AG04450 (cell line): ENCODE measurements around the gene GDF7. TPM values are rescaled to one million over a fixed set of nuclear protein-coding genes. Genes with fewer than 3 reads are reported as not detected.

Experiments used
- CTCF ChIA-PET: fragments of 300-600, 350-600 bp; formaldehyde crosslinking; extraction: SDS; loops from one replicate; lab custom pipeline; 2022; ENCODE audit warnings: antibody characterized with exemption, inconsistent platforms; lab: Charles Lee
- POLR2A ChIA-PET: fragments of 350-600 bp; formaldehyde crosslinking; extraction: SDS; loops from one replicate; lab custom pipeline; 2021; ENCODE audit warnings: antibody characterized with exemption, inconsistent platforms; lab: Yijun Ruan, JAX
- DNase-seq: peaks from one replicate; pipeline ENCODE4 v3.0.0-alpha.2; 2011; ENCODE audit warnings: low read depth, low spot score
- H3K27ac ChIP-seq: one replicate; pipeline ENCODE4 v1.5.1; 2012; ENCODE audit warnings: low read depth, low read length, control low read depth
- H3K27me3 ChIP-seq: one replicate; pipeline ENCODE4 v1.6.0; 2012; ENCODE audit warnings: low read length; ENCODE audit not compliant: control insufficient read depth, insufficient read depth
- H3K4me3 ChIP-seq: 2 replicates; pipeline ENCODE4 v1.5.1; 2011; ENCODE audit warnings: mild to moderate bottlenecking, low read depth, low read length, control low read depth
- H3K9me3 ChIP-seq: 2 replicates; pipeline ENCODE4 v1.5.1; 2012; ENCODE audit warnings: low read length; ENCODE audit not compliant: control insufficient read depth, insufficient read depth
- CTCF ChIP-seq: IDR thresholded peaks from 2 replicates; pipeline ENCODE4 v1.5.1; 2011; ENCODE audit warnings: low read depth, low read length, control low read depth, inconsistent platforms
- polyA plus RNA-seq: library from polyadenylated mRNA; depleted of rRNA; stranded (reverse); fragments of >200 nt; gene quantifications from 2 replicates; pipeline ENCODE4 v1.2.3, GENCODE V29; 2011

The GDF7 gene
- polyA plus RNA-seq, 1 experiment: 0.01 TPM

DNA sequence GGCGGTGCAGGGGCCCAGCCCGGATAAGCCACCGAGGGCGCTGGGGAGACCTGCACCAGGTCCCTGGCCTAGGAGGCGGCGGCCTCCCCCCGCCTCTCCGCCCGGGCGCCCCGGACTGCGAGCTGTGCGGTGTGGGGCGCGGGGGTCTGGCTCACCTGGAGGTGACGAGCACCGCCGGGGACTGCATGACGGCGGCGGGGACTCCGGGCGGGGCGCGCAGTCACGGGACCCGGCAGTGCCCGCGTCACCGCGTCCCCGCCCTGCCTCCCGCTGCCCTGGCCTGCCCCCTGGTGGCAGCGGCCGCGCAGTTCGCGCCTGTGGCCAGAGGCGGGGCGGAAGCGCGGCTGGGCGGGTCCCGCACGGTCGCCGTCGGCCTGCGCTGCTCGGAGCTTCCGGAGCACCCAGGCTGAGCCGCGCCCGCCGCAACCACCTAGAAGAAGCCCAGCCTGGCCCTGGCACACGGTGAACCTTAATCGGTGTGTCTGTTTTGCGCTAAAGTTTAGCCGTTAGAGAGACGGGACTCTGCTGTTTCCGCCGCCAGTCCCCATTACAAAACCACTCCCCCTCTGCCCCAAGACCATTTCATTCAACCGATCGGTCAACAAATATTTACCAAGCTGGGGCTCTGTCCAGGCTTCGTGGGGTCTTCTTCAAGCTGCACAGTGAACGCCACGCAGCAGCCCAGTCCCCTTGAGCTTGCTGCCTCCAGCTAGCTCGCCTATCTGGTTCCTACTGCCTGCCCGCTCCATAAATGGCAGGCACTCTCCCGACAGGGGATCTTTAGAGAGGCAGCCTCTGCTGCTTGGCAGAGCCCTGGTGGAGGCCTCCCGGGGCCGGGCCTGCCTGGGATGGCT is 15.8 kb upstream of the GDF7 start, which contains the start of gene HS1BP3:
HS1BP3 (minus strand) TSS at position 222 of the 854 bp plus-strand sequence; CDS start at position 187, 35 bp downstream.
- TF ChIP-seq CTCF: peak; percentile 54
- no peak for DNase-seq
- Histone ChIP-seq H3K4me3 (peak within 1 kb of the TSS; percentile 92), H3K9me3 (no peaks in the 10 kb centered on the region), H3K27ac (peak within 1 kb of the TSS; percentile 3), H3K27me3 (peaks cover 15% of the 10 kb centered on the region)
- POLR2A ChIA-PET: interaction anchor here (0.7 to 1.9 kb wide), 3 partner anchors 204 to 1162 kb away, joined by 3 to 14 read pairs (median 3); partner anchors contain the start of gene RHOB
- CTCF ChIA-PET: interaction anchor here (0.6 to 6.4 kb wide), 47 partner anchors 10 to 513 kb away, joined by 3 to 40 read pairs (median 5); partner anchors contain the start of genes GDF7, LDAH and RHOB

DNA sequence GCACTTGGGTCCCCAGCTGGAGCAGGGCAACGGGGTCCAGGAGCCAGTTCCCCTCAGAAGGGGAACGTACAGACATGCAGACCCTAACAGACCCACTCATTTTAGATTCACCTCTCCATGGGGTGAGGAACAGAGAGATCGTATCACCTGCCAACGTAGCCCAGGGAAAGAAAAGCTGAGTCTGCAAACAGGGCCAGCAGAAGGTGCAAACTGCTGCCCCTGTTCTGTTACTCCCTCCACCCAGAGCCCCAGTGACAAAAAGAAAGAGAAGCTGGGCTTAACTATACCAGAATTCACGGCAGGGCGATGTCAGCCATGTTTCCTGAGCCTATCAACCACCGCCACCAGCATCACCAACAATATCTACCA is 15.2 kb upstream of the GDF7 start:
- H3K4me3 ChIP-seq: peak overlapping the region; percentile 70
- no peak overlapping the region for H3K27ac ChIP-seq
- H3K27me3 ChIP-seq: peaks cover 15% of the 10 kb centered on the region
- DNase-seq: no peak
- ChIA-PET CTCF (interaction anchor here (0.6 to 6.4 kb wide), 45 partner anchors 10 to 514 kb away, joined by 3 to 40 read pairs (median 5); partner anchors contain the start of genes GDF7, LDAH and RHOB), POLR2A (interaction anchor here (1.9 kb wide), 1 partner anchor 204 kb away, joined by 14 read pairs; the partner anchor contains the start of gene RHOB)
- H3K9me3 ChIP-seq: no peaks in the 10 kb centered on the region
- no peak for TF ChIP-seq CTCF

DNA sequence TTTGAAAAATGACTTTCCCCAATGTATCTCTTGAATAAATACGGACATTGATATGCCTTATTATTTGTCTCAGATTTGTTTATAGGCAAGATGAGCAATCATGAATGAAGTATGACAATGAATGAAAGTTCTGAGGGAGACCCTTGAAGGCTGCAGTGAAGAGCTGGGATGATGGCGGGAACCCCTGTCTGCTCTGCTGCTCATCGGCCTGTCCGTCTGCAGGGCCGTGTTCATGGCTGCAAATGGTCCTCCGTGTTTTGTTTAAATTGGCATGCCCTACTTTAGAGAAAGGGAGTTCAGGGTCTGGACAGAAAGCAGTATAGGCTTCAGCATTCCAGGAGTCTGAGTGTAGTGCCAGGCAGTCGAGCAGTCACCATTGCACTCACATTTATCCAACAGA is 14.8 kb upstream of the GDF7 start:
- no peak for TF ChIP-seq CTCF
- H3K9me3 ChIP-seq: no peaks in the 10 kb centered on the region
- ChIA-PET POLR2A (no interaction called here), CTCF (interaction anchor here (1.1 to 6.4 kb wide), 12 partner anchors 9 to 326 kb away, joined by 3 to 40 read pairs (median 6); partner anchors contain the start of genes GDF7 and LDAH)
- H3K27ac ChIP-seq: no peak overlapping the region
- DNase-seq: no peak
- H3K27me3 ChIP-seq: peaks cover 19% of the 10 kb centered on the region
- H3K4me3 ChIP-seq: no peak overlapping the region

DNA sequence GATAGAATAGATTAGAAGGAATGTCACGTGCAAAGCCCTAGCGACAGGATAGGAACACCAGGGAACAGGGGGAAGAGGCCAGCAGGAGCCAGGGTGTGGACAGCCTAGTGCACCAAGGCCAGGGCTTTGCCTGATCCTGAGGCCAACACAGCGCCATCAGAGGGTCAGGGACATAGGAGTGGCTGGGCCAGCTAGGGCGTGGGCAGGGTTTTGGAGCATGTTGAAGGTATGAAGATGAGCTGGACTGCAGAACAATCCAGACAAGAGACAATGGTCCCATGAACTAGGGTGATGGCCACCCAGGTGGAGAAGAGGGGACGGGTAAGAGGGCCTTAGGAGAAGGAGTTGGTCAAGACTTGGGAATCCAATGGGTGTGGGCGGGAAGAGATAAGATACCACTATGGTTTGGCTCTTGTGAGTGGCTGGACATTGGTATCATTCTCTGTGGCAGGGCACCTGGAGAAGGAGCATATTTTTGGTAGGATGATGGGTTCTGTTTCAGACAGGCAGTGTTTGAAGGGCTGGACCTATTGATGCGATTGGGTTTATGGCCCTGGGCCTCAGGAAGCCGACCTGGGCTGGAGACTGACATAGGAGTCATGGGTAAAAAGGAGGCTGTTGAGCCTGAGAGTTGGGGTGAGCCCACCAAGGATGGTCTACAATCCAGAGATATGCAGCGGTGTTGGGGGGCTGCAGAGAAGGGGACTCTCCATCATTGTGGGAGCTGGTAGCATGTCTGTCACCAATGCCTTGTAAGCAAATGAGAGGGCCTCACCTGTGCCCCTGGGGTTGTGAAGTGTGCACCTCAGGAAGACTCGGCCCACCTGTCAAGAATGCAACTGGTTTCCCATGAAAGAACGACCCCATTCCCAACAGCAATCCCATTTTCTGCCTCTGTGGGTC is 14.0 kb upstream of the GDF7 start:
- no peak for TF ChIP-seq CTCF
- no peaks in the 10 kb centered on the region for H3K9me3 ChIP-seq
- ChIA-PET CTCF (interaction anchor here (0.6 to 6.4 kb wide), 6 partner anchors 9 to 274 kb away, joined by 3 to 40 read pairs (median 24); no protein-coding TSS in a partner anchor), POLR2A (no interaction called here)
- no peak overlapping the region for H3K4me3 ChIP-seq
- no peak overlapping the region for H3K27ac ChIP-seq
- H3K27me3 ChIP-seq: peaks cover 26% of the 10 kb centered on the region
- DNase-seq: no peak
